LoVo (cell line): ENCODE data around the gene CAPN10.
"Not testable (repeated sequence)": the region's sequence is repeated elsewhere in the genome, so short reads cannot be mapped to it uniquely, and the experiment has no call there.

Experiments
- DNase-seq: peaks from one replicate; pipeline ENCODE4 v3.0.0-alpha.2; 2016; ENCODE audit warnings: low spot score

The CAPN10 gene

GRCh38 chr2:240586198-240586918 lies at the start of gene CAPN10:
Gene CAPN10, plus strand, starts transcription at chr2:240586734. Its CDS starts 178 bp downstream, at chr2:240586912.
- peak; percentile 97 for DNase-seq

- no peak for DNase-seq
These were observed 48.3 kb upstream of the CAPN10 start for GRCh38 chr2:240538031-240538780.

- not testable (repeated sequence) for DNase-seq
These were observed 47.4 kb upstream of the CAPN10 start for GRCh38 chr2:240539101-240539500.

DNA sequence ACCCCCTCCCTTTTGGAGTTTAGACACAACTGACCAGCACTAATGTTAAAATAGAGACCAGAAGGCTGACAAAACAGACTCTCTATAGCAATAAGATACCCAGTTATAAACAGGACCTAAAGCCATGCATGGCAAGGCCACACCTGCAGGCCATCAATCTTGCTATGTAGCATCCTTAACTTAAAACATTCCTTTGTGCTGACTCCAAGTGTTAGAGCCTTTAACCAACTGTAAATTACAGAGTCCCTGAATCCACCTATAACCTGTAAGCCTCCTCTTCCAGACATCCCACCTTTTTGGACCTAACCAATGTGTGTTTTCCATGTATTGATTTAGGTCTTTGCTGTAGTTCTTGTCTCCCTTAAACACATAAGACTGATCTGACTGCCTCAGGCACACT lies 46.6 kb upstream of the CAPN10 start:
- DNase-seq, result no peak

GRCh38 chr2:240551288-240551687 lies 35.2 kb upstream of the CAPN10 start:
- DNase-seq, result no peak

GRCh38 chr2:240551811-240552210 lies 34.7 kb upstream of the CAPN10 start:
- DNase-seq, result no peak

- no peak for DNase-seq
These were observed 32.5 kb upstream of the CAPN10 start for GRCh38 chr2:240553956-240554480.

DNA sequence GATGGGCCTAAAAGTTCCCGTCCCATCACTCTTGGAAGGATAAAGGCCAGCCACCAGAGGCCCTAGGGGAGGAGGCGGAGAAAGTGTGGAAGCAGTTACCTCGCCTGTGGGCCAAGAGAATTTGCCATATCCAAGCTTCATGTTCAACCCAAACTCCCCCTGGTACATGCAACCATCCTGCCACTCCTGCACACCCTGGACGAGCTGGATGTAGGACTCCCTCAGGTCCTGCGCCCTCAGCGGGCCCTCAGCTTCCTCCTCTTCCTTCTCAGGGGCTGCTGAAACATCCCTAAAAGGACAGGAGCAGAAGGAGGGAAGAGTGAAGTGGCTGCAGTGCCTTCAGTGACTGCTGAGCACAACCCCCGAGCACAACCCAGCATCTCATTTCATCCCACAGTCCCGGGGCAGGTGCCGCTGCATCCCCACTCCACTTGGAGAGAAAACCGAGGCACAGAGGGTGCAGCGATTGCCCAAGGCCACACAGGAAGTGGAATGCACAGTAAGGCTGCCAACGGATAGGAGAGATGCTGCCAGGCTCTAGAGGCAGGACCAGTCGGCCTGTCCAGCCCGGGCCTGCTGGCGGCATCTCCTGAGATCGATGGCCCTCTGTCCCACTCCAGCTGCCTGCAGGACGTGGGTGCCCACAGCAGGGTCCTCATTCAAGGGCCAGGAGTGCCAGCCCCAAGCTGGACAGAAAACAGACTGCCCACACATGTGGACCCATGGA lies 31.6 kb upstream of the CAPN10 start:
- no peak for DNase-seq

DNA sequence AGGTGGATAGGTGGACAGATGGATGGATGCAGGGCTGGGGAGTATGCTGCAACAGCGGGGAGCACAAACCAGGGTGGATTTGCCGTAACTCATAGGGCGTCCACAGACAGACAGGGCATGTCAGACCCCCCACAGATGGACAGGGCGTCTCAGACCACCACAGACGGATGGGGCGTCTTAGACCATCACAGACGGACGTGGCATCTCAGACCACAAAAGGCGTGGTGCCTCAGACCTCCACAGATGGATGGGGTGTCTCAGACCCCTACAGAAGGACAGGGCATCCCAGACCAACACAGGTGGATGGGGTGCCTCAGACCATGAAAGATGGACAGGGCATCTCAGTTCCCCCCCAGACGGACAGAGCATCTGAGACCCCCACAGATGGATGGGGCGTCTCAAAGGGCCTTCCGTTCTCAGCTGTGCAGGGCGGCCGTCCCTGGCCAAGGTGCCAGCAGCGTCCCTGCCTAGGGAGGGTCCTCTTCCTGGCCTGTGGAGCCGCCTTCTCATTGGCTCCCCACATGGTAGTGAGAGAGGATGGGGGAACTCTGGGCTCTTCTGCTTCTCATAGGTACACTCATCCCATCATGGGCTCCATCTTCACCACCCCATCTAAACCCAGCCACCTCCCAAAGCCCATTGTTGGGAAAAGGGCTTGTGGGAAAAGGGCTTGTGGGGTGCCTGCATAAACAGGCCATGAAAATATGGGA lies 30.8 kb upstream of the CAPN10 start:
- DNase-seq, result no peak

- DNase-seq, result no peak
These were observed 29.9 kb upstream of the CAPN10 start for GRCh38 chr2:240556553-240557100.

GRCh38 chr2:240557101-240557751 lies 29.3 kb upstream of the CAPN10 start:
- DNase-seq, result no peak

- DNase-seq, result no peak
These were observed 28.7 kb upstream of the CAPN10 start, which contains the start of gene ANKMY1 for GRCh38 chr2:240557808-240558207. Gene ANKMY1, minus strand, starts transcription at chr2:240557988. Its CDS starts 653 bp downstream, at chr2:240557335.

DNA sequence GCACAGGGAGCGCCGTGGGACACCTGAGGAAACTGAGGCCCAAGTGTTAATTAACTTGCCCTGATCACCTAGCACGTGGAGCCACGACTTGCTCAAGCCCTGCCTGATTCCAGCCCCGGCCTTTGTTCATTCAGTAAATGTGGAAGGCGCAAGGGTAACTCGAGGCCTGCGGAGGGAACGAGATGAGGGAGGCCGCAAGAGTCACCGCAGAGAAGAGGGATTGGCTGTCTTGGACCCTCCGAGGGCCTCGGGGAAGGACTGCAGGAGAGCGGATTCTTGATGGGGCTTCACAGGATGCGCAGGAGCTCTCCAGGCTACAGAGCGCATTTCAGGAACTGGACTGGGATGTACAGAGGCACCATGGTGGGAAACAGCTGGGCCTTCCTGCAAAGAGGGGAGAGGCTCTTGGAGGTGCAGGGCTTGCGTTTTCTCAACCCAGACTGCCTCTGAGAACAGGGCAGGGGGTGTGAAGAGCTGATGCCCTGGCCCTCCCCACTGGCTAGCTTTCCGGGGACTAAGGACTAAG lies 28.2 kb upstream of the CAPN10 start:
- no peak for DNase-seq

- DNase-seq, result no peak
These were observed 27.2 kb upstream of the CAPN10 start for GRCh38 chr2:240559286-240559685.

GRCh38 chr2:240560084-240560479 lies 26.5 kb upstream of the CAPN10 start, which contains the start of gene DUSP28:
Gene DUSP28, plus strand, starts transcription at chr2:240560357. Its CDS starts 328 bp downstream, at chr2:240560685.
- peak; percentile 91 for DNase-seq

DNA sequence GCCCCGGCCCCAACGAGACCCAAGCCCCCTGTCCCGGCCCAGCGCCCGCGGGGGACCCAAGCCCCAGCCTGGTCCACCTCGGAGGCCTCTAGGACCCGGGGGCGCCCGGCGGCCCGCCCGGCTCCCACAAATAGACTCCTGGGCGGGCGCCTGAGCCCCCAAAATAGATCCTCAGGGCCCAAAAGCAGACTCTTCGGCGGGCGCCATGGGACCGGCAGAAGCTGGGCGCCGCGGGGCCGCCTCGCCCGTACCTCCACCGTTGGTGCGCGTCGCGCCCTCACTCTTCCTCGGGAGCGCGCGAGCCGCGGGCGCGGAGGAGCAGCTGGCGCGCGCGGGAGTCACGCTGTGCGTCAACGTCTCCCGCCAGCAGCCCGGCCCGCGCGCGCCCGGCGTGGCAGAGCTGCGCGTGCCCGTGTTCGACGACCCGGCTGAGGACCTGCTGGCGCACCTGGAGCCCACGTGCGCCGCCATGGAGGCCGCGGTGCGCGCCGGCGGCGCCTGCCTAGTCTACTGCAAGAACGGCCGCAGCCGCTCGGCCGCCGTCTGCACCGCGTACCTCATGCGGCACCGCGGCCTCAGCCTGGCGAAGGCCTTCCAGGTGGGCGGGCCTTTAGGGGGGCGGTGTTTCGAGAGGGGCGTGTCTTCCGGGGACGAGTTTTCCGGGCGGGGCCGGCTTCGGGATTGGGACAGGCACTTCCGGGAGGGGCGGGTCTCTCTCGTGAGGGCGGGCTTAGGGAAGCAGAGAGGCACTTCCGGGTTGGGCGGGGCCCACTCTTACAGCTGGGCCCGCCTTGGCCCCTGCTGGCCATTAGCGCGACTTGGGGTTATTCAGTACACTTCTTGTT lies 25.8 kb upstream of the CAPN10 start:
- peak; percentile 98 for DNase-seq

DNA sequence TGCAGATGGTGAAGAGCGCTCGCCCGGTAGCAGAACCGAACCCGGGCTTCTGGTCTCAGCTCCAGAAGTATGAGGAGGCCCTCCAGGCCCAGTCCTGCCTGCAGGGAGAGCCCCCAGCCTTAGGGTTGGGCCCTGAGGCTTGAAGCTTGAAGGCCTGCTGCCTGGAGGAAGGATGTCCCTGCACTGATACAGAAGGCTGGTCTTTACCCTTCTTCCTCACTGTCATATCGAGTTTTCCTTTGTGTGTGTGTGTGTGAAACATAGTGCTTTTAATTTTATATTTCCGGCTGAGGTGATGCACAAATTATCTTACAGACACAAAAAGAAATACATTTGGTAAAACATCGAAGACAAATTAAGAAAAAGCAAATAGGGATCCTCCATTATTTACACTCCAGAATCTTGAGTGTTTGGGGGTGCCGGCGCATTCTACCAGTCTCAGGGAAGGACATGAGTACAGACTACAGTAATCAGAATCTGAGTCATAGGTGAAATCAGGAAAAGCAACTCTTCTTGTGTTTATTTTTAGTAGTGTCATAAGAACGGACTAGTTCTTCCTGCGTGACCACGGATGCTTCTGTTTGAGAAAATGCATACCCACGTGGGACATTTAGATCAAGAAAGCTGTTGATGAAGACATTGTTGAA lies 25.1 kb upstream of the CAPN10 start:
- DNase-seq, result peak; percentile 45

DNA sequence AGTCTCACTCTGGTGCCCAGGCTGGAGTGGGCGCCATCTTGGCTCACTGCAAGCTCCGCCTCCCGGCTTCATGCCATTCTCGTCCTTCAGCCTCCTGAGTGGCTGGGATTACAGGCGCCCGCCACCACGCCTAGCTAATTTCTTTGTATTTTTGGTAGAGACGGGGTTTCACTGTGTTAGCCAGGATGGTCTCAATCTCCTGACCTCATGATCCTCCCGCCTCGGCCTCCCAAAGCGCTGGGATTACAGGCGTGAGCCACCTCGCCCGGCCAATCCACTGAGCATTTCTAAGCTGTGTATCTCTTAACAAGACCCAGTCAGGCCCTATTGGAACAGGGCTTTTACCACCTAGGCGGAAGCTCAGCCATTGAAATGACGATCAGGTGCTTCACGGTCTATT lies 23.3 kb upstream of the CAPN10 start:
- DNase-seq, result not testable (repeated sequence)

DNA sequence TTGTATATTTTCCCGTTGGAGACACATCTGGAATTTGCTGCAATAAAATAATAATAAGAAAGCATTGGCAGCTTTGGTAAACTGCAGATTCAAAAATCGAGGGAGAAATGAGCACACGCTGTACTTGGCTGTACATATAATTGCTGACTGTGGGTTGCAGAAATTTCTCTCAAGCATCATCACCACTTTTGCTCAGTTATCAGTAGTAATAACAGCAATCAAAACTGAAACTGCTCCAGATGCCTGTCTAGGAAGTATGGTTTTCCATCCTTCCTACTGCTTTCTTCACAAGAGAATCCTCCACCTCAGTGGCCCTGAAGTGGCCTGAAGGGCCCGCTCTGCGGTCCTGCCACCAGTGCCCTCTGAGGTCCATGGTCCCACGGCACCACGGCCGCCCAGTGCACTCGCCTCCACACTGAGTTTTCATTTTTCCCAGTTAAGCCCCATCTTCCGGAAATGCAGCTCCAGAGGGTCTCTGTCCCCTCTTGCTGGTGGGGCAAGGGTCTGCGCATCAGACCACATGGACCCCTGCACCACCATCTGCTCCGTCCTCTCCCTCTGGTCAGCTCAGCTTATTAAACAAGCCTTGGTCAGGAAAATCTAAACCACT lies 22.5 kb upstream of the CAPN10 start:
- DNase-seq, result no peak
